GM12878 (cell line): ENCODE results near the gene FBXO21. TPM values are rescaled to one million over a fixed set of nuclear protein-coding genes. Genes with fewer than 3 reads are reported as not detected.

Experiments used
- HDAC6 ChIP-seq: fragments of 200-600 bp; sonication (generic); IDR thresholded peaks from one replicate; pipeline ENCODE4 v1.8.0; 2017; ENCODE audit warnings: antibody characterized with exemption; ENCODE audit not compliant: unreplicated experiment
- JUNB ChIP-seq: IDR thresholded peaks from 2 replicates; pipeline ENCODE4 v1.6.1; 2016; ENCODE audit warnings: antibody characterized with exemption, mild to moderate bottlenecking
- LARP7 ChIP-seq: fragments of 450-650 bp; IDR thresholded peaks from 2 replicates; pipeline ENCODE4 v1.6.1; 2017; ENCODE audit warnings: mild to moderate bottlenecking
- PAX5 ChIP-seq: IDR thresholded peaks from 2 replicates; pipeline ENCODE4 v1.6.1; 2011; ENCODE audit warnings: low read depth, low read length, borderline replicate concordance
- RUNX3 ChIP-seq: IDR thresholded peaks from 2 replicates; pipeline ENCODE4 v1.6.1; 2012; ENCODE audit warnings: low read length, inconsistent platforms
- SIN3A ChIP-seq: IDR thresholded peaks from 2 replicates; pipeline ENCODE4 v1.6.1; 2012; ENCODE audit warnings: low read depth, low read length, improper control_type of control experiment
- SPI1 ChIP-seq: IDR thresholded peaks from 2 replicates; pipeline ENCODE4 v1.6.1; 2011; ENCODE audit warnings: low read depth, mild to moderate bottlenecking, low read length, moderate library complexity, borderline replicate concordance; ENCODE audit not compliant: insufficient read depth
- SREBF1 ChIP-seq: IDR thresholded peaks from 2 replicates; pipeline ENCODE4 v1.6.1; 2012; ENCODE audit warnings: mild to moderate bottlenecking, low read length
- SREBF2 ChIP-seq: IDR thresholded peaks from 2 replicates; pipeline ENCODE4 v1.6.1; 2012; ENCODE audit warnings: mild to moderate bottlenecking, low read length
- SUPT20H ChIP-seq: IDR thresholded peaks from 2 replicates; pipeline ENCODE4 v1.6.1; 2011; ENCODE audit warnings: low read depth, mild to moderate bottlenecking, low read length, moderate library complexity, borderline replicate concordance; ENCODE audit not compliant: control insufficient read depth
- ZZZ3 ChIP-seq: IDR thresholded peaks from 2 replicates; pipeline ENCODE4 v1.6.1; 2011; ENCODE audit warnings: low read depth; ENCODE audit not compliant: control insufficient read depth, insufficient read length
- polyA plus RNA-seq, 11 experiments: library from polyadenylated mRNA; depleted of rRNA in 4 of 11; unstranded in 6 of 11; stranded (reverse) in 5 of 11; fragments of >200 nt; fragmentation: Nextera tagmentation in 4 of 11; fragmentation: Illumina TruSeq in 1 of 11; extraction: Ambion mirVana in 4 of 11; extraction: Trizol in 1 of 11; gene quantifications; 1 replicate in 1 of 11; 2 replicates in 10 of 11; pipeline versions ENCODE4 v1.2.1 to v1.2.3, GENCODE V29; 2011 to 2016; ENCODE audit warnings: inconsistent platforms in 2 of 11, missing spikeins in 2 of 11, low read depth in 1 of 11
- total RNA-seq, 4 experiments: library from RNA; depleted of rRNA in 3 of 4; stranded (reverse); fragments of >200 nt in 3 of 4; fragmentation: Illumina TruSeq in 1 of 4; extraction: Trizol in 1 of 4; gene quantifications; 2 replicates each; pipeline versions ENCODE4 v1.2.1 to v1.2.3, GENCODE V29; 2013 to 2021
- TF ChIP-seq, protein P1 (sequence below): fragments of 450-650 bp; IDR thresholded peaks from 2 replicates; pipeline ENCODE4 v1.6.1; 2018; ENCODE audit warnings: borderline replicate concordance, mild to moderate bottlenecking; ENCODE audit not compliant: partially characterized antibody
- TF ChIP-seq, protein P2 (sequence below): fragments of 450-650 bp; IDR thresholded peaks from 2 replicates; pipeline ENCODE4 v1.6.1; 2017; ENCODE audit warnings: mild to moderate bottlenecking, moderate library complexity
- TF ChIP-seq, protein P3 (sequence below): fragments of 450-650 bp; IDR thresholded peaks from 2 replicates; pipeline ENCODE4 v1.6.1; 2016; ENCODE audit warnings: mild to moderate bottlenecking, moderate library complexity, borderline replicate concordance
- TF ChIP-seq, protein P4 (sequence below): fragments of 450-650 bp; IDR thresholded peaks from 2 replicates; pipeline ENCODE4 v1.6.1; 2017; ENCODE audit warnings: low read depth, mild to moderate bottlenecking, moderate library complexity

Gene FBXO21
- total and polyA plus RNA-seq, 10 of the 15 experiments (the other 5 are each of a cell fraction or from before 2014, with no cell fraction given), result 5.5 to 32.6 (median 18.9) TPM

DNA sequence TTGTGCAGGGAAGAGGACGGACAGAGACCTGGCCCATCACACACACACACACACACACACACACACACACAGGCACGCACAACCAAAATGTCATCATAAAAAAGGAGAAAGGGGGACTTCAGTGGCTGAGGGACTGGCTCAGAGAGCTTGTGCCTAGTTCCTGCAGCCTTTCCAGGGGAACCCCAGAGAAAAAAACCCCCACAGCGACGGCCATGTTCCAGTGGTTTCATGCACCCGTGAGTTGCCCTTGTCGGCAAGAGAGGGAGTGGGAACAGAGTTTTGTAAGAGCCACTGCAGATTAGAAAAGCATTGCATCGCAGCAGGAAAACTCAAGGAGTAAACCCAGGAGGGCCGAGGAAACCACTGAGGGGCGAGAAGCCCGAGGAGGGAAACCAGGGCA lies 24.5 kb upstream of the FBXO21 start (continued):
- TF ChIP-seq, protein P1, sequence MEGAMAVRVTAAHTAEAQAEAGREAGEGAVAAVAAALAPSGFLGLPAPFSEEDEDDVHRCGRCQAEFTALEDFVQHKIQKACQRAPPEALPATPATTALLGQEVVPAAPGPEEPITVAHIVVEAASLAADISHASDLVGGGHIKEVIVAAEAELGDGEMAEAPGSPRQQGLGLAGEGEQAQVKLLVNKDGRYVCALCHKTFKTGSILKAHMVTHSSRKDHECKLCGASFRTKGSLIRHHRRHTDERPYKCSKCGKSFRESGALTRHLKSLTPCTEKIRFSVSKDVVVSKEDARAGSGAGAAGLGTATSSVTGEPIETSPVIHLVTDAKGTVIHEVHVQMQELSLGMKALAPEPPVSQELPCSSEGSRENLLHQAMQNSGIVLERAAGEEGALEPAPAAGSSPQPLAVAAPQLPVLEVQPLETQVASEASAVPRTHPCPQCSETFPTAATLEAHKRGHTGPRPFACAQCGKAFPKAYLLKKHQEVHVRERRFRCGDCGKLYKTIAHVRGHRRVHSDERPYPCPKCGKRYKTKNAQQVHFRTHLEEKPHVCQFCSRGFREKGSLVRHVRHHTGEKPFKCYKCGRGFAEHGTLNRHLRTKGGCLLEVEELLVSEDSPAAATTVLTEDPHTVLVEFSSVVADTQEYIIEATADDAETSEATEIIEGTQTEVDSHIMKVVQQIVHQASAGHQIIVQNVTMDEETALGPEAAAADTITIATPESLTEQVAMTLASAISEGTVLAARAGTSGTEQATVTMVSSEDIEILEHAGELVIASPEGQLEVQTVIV, result no peak
- TF ChIP-seq SIN3A, result no peak
- no peak for TF ChIP-seq ZZZ3
- TF ChIP-seq, protein P2, sequence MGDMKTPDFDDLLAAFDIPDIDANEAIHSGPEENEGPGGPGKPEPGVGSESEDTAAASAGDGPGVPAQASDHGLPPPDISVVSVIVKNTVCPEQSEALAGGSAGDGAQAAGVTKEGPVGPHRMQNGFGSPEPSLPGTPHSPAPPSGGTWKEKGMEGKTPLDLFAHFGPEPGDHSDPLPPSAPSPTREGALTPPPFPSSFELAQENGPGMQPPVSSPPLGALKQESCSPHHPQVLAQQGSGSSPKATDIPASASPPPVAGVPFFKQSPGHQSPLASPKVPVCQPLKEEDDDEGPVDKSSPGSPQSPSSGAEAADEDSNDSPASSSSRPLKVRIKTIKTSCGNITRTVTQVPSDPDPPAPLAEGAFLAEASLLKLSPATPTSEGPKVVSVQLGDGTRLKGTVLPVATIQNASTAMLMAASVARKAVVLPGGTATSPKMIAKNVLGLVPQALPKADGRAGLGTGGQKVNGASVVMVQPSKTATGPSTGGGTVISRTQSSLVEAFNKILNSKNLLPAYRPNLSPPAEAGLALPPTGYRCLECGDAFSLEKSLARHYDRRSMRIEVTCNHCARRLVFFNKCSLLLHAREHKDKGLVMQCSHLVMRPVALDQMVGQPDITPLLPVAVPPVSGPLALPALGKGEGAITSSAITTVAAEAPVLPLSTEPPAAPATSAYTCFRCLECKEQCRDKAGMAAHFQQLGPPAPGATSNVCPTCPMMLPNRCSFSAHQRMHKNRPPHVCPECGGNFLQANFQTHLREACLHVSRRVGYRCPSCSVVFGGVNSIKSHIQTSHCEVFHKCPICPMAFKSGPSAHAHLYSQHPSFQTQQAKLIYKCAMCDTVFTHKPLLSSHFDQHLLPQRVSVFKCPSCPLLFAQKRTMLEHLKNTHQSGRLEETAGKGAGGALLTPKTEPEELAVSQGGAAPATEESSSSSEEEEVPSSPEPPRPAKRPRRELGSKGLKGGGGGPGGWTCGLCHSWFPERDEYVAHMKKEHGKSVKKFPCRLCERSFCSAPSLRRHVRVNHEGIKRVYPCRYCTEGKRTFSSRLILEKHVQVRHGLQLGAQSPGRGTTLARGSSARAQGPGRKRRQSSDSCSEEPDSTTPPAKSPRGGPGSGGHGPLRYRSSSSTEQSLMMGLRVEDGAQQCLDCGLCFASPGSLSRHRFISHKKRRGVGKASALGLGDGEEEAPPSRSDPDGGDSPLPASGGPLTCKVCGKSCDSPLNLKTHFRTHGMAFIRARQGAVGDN, result no peak
- TF ChIP-seq LARP7, result no peak
- no peak for TF ChIP-seq SPI1
- TF ChIP-seq, protein P3, sequence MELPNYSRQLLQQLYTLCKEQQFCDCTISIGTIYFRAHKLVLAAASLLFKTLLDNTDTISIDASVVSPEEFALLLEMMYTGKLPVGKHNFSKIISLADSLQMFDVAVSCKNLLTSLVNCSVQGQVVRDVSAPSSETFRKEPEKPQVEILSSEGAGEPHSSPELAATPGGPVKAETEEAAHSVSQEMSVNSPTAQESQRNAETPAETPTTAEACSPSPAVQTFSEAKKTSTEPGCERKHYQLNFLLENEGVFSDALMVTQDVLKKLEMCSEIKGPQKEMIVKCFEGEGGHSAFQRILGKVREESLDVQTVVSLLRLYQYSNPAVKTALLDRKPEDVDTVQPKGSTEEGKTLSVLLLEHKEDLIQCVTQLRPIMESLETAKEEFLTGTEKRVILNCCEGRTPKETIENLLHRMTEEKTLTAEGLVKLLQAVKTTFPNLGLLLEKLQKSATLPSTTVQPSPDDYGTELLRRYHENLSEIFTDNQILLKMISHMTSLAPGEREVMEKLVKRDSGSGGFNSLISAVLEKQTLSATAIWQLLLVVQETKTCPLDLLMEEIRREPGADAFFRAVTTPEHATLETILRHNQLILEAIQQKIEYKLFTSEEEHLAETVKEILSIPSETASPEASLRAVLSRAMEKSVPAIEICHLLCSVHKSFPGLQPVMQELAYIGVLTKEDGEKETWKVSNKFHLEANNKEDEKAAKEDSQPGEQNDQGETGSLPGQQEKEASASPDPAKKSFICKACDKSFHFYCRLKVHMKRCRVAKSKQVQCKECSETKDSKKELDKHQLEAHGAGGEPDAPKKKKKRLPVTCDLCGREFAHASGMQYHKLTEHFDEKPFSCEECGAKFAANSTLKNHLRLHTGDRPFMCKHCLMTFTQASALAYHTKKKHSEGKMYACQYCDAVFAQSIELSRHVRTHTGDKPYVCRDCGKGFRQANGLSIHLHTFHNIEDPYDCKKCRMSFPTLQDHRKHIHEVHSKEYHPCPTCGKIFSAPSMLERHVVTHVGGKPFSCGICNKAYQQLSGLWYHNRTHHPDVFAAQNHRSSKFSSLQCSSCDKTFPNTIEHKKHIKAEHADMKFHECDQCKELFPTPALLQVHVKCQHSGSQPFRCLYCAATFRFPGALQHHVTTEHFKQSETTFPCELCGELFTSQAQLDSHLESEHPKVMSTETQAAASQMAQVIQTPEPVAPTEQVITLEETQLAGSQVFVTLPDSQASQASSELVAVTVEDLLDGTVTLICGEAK, result no peak
- TF ChIP-seq PAX5, result peak; percentile 55; the same call in 1 of the 2 replicates
- no peak for TF ChIP-seq HDAC6
- no peak for TF ChIP-seq SREBF2
- TF ChIP-seq RUNX3, result peak; percentile 40; the same call in 1 of the 2 replicates
- TF ChIP-seq SREBF1, result no peak
- no peak for TF ChIP-seq SUPT20H
- TF ChIP-seq, protein P4, sequence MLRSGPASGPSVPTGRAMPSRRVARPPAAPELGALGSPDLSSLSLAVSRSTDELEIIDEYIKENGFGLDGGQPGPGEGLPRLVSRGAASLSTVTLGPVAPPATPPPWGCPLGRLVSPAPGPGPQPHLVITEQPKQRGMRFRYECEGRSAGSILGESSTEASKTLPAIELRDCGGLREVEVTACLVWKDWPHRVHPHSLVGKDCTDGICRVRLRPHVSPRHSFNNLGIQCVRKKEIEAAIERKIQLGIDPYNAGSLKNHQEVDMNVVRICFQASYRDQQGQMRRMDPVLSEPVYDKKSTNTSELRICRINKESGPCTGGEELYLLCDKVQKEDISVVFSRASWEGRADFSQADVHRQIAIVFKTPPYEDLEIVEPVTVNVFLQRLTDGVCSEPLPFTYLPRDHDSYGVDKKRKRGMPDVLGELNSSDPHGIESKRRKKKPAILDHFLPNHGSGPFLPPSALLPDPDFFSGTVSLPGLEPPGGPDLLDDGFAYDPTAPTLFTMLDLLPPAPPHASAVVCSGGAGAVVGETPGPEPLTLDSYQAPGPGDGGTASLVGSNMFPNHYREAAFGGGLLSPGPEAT, result peak; percentile 39; the same call in 1 of the 2 replicates
- TF ChIP-seq JUNB, result no peak
